Rectal smooth muscle tissue (tissue), 1 donor: ENCODE results near the gene JPT1.

Source experiments
- H3K27ac ChIP-seq: one replicate; pipeline ENCODE4 v1.7.0; 2013; ENCODE audit warnings: low read depth, low read length, inconsistent platforms
- H3K27me3 ChIP-seq: one replicate; pipeline ENCODE4 v1.7.0; 2013; ENCODE audit warnings: low read length; ENCODE audit not compliant: control insufficient read depth, insufficient read depth
- H3K36me3 ChIP-seq: one replicate; pipeline ENCODE4 v1.7.0; 2013; ENCODE audit warnings: low read length; ENCODE audit not compliant: control insufficient read depth, insufficient read depth
- H3K4me1 ChIP-seq: one replicate; pipeline ENCODE4 v1.7.0; 2013; ENCODE audit warnings: low read length; ENCODE audit not compliant: control insufficient read depth, insufficient read depth
- H3K4me3 ChIP-seq: one replicate; pipeline ENCODE4 v1.7.0; 2013; ENCODE audit warnings: low read length
- H3K9ac ChIP-seq: one replicate; pipeline ENCODE4 v1.7.0; 2013; ENCODE audit warnings: low read length

Gene JPT1

GRCh38 chr17:75103601-75104554, 50.4 kb downstream of the JPT1 start:
- peaks cover 10% of the 10 kb centered on the region for H3K36me3 ChIP-seq
- H3K4me1 ChIP-seq = no peaks in the 10 kb centered on the region
- no peak overlapping the region for H3K27ac ChIP-seq
- H3K4me3 ChIP-seq = no peak overlapping the region
- H3K9ac ChIP-seq = no peak overlapping the region
- no peaks in the 10 kb centered on the region for H3K27me3 ChIP-seq

DNA sequence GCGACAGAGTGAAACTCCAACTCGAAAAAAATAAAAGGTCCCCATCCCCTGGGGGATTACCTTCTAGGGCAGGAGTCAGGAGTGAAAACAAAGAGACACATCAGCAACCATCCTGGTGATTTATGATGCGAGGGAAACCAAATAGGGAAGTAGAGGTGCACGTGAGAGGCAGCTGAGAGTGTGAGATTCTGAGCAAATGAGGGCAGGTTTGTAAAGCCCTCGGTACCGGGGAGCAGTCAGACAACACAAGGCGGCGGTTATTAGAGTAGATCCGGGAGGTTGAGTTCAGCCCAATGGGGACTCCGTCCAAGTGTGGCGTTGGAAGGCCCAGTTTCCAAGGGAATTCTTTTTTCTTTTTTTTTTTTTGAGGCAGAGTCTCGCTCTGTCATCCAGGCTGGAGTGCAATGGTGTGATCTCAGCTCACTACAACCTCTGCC, 51.9 kb downstream of the JPT1 start:
- Histone ChIP-seq H3K27me3 (no peaks in the 10 kb centered on the region), H3K4me3 (no peak overlapping the region), H3K9ac (no peak overlapping the region), H3K27ac (no peak overlapping the region), H3K4me1 (no peaks in the 10 kb centered on the region), H3K36me3 (peaks cover 14% of the 10 kb centered on the region)

- H3K27ac ChIP-seq = no peak overlapping the region
- H3K36me3 ChIP-seq = peaks cover 14% of the 10 kb centered on the region
- H3K9ac ChIP-seq = no peak overlapping the region
- H3K4me3 ChIP-seq = no peak overlapping the region
- H3K27me3 ChIP-seq = no peaks in the 10 kb centered on the region
- no peaks in the 10 kb centered on the region for H3K4me1 ChIP-seq
Measured at GRCh38 chr17:75099881-75100595, 54.3 kb downstream of the JPT1 start.

- Histone ChIP-seq H3K9ac (no peak overlapping the region), H3K27me3 (no peaks in the 10 kb centered on the region), H3K4me1 (no peaks in the 10 kb centered on the region), H3K27ac (no peak overlapping the region), H3K4me3 (no peak overlapping the region), H3K36me3 (peaks cover 14% of the 10 kb centered on the region)
Measured at GRCh38 chr17:75098861-75099260, 55.5 kb downstream of the JPT1 start.

DNA sequence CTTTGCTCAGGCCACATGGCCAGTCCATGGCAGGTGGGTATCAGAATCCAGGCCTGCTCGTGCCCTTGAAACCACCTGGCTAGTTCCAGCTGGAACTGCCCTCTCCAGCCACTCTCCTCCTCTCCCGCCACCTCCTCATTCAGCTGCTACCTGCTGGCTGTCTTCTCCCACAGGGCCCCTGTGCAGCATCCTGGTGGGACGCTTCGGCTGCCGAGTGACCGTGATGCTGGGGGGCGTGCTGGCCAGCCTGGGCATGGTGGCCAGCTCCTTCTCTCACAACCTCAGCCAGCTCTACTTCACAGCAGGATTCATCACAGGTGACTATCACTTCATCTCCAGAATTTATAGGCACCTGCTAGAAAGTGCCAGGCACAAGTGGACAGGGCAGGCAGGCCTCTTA, 56.4 kb downstream of the JPT1 start:
- Histone ChIP-seq H3K9ac (no peak overlapping the region), H3K36me3 (peaks cover 14% of the 10 kb centered on the region), H3K4me3 (no peak overlapping the region), H3K4me1 (no peaks in the 10 kb centered on the region), H3K27ac (no peak overlapping the region), H3K27me3 (no peaks in the 10 kb centered on the region)

DNA sequence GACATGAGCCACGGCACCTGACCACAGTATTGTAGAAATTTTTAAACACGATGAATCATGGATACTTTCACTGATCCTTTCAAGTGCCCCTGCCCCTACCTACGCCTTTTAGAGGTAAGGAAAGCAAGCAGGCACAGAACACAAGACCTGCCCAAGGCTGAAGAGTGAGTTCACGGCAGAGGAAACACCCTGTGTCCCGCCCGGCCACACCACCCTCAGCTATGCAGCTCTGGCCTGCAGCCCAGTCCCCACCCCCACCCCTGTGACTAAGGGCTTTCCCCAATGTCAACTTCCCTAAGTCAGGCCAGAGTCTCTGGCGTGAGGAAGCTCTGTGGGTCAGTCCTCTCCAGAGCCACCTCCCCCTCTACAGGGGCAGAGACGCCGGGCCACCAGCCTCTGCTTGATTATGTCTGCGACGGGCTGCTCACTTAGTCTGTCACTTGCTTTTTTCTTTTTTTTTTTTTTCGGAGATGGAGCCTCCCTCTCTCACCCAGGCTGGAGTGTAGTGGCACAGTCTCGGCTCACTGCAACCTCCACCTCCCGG, 58.2 kb downstream of the JPT1 start:
- H3K36me3 ChIP-seq = peaks cover 14% of the 10 kb centered on the region
- H3K27ac ChIP-seq = no peak overlapping the region
- H3K27me3 ChIP-seq = no peaks in the 10 kb centered on the region
- peaks cover under 1% of the 10 kb centered on the region for H3K4me1 ChIP-seq
- no peak overlapping the region for H3K4me3 ChIP-seq
- H3K9ac ChIP-seq = no peak overlapping the region

- Histone ChIP-seq H3K27me3 (no peaks in the 10 kb centered on the region), H3K4me3 (no peak overlapping the region), H3K4me1 (peaks cover 3% of the 10 kb centered on the region), H3K27ac (no peak overlapping the region), H3K36me3 (peaks cover 7% of the 10 kb centered on the region), H3K9ac (no peak overlapping the region)
Measured at GRCh38 chr17:75094871-75095399, 59.4 kb downstream of the JPT1 start.

DNA sequence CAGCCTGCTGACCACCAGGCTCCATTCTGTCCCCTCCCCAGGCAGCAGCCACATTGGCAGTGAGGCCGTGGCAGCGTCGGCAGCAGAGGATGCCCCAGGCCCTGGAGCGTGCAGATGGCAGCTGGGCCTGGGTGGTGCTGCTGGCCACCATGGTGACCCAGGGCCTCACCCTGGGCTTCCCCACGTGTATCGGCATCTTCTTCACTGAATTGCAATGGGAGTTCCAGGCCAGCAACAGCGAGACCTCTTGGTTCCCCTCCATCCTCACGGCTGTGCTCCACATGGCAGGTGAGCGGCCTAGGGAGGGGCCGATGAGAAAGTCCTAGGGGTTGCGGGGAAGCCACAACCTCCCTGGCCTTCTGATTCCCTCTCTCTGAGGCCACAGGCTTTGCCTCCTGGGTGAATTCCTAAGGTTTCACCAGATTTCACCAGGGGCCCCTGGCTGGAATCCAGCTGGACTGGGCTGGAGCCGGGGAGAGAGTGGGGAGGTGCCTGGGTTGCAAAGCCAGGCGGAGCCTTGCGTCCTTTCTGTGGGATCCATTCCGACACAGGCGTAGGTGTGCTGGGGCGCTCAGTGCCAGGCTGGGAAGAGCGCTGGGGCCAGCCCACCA, 60.7 kb downstream of the JPT1 start:
- peaks cover 3% of the 10 kb centered on the region for H3K4me1 ChIP-seq
- H3K9ac ChIP-seq = no peak overlapping the region
- H3K4me3 ChIP-seq = no peak overlapping the region
- H3K36me3 ChIP-seq = peaks cover 2% of the 10 kb centered on the region
- no peak overlapping the region for H3K27ac ChIP-seq
- no peaks in the 10 kb centered on the region for H3K27me3 ChIP-seq

DNA sequence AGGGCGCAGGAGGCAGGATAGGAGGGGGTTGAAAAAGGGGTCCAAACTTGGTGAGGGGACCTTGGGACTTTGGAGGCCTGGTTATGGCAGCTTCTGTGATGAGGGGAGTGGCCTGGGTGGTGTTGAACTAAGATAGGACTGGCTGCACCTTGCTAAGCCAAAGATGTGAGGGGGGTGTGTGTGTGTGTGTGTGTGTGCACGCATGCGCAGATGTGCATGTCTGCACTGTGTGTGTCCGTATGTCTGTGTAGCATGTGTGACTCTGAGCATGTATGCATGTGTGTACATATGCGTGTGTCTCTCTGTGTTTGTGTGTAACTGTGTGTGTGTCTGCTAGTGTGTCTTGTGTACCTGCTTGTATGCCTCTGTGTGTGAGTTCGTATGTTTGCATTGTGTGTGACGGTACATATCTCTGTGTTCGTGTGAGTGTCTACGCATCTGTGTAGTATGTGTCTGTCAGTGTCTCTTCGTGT, 62.4 kb downstream of the JPT1 start:
- Histone ChIP-seq H3K9ac (no peak overlapping the region), H3K36me3 (no peaks in the 10 kb centered on the region), H3K27ac (no peak overlapping the region), H3K4me3 (peak overlapping the region; percentile 17), H3K27me3 (no peaks in the 10 kb centered on the region), H3K4me1 (peaks cover 3% of the 10 kb centered on the region)

DNA sequence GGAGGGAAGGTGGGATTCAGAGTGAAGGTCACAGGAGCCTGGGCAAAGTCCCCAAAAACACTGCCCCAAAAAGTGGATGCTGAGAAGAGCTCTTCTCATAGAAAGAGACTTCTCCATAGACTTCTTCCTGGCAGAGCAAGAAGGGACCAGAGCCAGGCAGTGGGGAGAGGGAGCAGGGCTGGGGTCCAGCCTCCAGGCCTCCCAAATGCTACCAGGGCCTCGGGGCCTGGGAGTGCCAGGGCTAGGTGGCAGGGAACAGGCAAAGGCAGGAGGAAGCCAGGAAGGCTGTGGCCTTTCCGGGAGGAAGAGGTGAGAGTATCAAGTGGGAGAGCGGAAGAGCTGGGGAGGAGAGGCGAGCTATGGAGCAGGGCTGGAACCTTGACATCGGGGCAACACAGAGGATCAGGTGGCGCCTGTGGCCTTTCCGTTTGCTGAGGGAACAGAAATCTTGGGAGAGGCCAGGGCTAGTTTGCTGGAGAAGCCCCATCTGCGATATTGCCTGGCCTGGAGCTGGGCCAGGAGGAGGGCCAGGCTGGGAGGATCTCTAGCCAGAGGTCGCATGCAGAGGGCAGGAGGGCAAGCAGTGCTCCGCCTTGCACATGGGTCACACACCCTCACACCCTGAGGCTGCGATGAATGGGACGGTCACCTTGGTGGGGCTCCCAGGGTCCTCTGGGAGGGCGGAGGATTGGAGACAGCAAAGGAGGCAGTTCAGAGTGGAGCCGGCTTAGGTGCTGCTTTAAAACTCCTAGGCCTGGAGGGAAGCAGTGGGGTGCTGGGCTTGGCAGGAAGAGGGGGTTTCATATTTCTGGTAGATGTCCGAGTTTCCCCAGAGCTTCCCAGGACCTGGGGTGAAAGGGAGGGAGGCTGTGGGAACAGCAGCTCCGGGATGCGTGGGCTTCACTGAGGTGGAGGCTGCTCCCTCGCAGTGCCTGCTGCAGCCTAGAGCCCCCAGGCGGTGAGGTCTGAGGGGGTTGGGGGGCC, 63.1 kb downstream of the JPT1 start:
- Histone ChIP-seq H3K36me3 (no peaks in the 10 kb centered on the region), H3K4me3 (peak overlapping the region; percentile 28), H3K27ac (peak overlapping the region; percentile 35), H3K9ac (no peak overlapping the region), H3K27me3 (no peaks in the 10 kb centered on the region), H3K4me1 (peaks cover 3% of the 10 kb centered on the region)
